ENCODE measurements around the gene GLS.
A peak's percentile ranks its signal among the peaks of the same experiment; 100 is the strongest.

Gene GLS

GRCh38 chr2:190996338-190996946 lies 115.8 kb downstream of the GLS start:
- H3K4me3 ChIP-seq (replicated peaks; ENCODE audit: insufficient read depth, low read length), result no peak overlapping the region
- no peaks in the 10 kb centered on the region for H3K27me3 ChIP-seq (ENCODE audit: insufficient read depth, poor library complexity, severe bottlenecking)
- peak in 1 of 2 experiments; percentile 26 for DNase-seq (ENCODE audit: low read depth in 1 of 2, low spot score in 1 of 2)
- no peak overlapping the region for H3K27ac ChIP-seq (replicated peaks)
- TF ChIP-seq, protein P1, sequence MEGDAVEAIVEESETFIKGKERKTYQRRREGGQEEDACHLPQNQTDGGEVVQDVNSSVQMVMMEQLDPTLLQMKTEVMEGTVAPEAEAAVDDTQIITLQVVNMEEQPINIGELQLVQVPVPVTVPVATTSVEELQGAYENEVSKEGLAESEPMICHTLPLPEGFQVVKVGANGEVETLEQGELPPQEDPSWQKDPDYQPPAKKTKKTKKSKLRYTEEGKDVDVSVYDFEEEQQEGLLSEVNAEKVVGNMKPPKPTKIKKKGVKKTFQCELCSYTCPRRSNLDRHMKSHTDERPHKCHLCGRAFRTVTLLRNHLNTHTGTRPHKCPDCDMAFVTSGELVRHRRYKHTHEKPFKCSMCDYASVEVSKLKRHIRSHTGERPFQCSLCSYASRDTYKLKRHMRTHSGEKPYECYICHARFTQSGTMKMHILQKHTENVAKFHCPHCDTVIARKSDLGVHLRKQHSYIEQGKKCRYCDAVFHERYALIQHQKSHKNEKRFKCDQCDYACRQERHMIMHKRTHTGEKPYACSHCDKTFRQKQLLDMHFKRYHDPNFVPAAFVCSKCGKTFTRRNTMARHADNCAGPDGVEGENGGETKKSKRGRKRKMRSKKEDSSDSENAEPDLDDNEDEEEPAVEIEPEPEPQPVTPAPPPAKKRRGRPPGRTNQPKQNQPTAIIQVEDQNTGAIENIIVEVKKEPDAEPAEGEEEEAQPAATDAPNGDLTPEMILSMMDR (IDR thresholded peaks at IDR 0.05; ENCODE audit: insufficient read depth, low read length), result peak; percentile 32
- no peak for TF ChIP-seq SPI1 (IDR thresholded peaks at IDR 0.05; ENCODE audit: borderline replicate concordance, low read depth)
- TF ChIP-seq, protein P2, sequence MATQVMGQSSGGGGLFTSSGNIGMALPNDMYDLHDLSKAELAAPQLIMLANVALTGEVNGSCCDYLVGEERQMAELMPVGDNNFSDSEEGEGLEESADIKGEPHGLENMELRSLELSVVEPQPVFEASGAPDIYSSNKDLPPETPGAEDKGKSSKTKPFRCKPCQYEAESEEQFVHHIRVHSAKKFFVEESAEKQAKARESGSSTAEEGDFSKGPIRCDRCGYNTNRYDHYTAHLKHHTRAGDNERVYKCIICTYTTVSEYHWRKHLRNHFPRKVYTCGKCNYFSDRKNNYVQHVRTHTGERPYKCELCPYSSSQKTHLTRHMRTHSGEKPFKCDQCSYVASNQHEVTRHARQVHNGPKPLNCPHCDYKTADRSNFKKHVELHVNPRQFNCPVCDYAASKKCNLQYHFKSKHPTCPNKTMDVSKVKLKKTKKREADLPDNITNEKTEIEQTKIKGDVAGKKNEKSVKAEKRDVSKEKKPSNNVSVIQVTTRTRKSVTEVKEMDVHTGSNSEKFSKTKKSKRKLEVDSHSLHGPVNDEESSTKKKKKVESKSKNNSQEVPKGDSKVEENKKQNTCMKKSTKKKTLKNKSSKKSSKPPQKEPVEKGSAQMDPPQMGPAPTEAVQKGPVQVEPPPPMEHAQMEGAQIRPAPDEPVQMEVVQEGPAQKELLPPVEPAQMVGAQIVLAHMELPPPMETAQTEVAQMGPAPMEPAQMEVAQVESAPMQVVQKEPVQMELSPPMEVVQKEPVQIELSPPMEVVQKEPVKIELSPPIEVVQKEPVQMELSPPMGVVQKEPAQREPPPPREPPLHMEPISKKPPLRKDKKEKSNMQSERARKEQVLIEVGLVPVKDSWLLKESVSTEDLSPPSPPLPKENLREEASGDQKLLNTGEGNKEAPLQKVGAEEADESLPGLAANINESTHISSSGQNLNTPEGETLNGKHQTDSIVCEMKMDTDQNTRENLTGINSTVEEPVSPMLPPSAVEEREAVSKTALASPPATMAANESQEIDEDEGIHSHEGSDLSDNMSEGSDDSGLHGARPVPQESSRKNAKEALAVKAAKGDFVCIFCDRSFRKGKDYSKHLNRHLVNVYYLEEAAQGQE (IDR thresholded peaks at IDR 0.05; ENCODE audit: insufficient replicate concordance, low read depth), result no peak
- TF ChIP-seq POLR2AphosphoS5 (IDR thresholded peaks at IDR 0.05; ENCODE audit: low read depth), result no peak
- no peak for TF ChIP-seq GABPA (IDR thresholded peaks at IDR 0.05; ENCODE audit: low read depth)

GRCh38 chr2:190996947-190997346 lies 116.3 kb downstream of the GLS start:
- peak in 1 of 2 experiments; percentile 61 for DNase-seq (ENCODE audit: low read depth in 1 of 2, low spot score in 1 of 2)
- TF ChIP-seq, protein P2 (IDR thresholded peaks at IDR 0.05; ENCODE audit: insufficient replicate concordance, low read depth), result no peak
- peak; percentile 95 for TF ChIP-seq SPI1 (IDR thresholded peaks at IDR 0.05; ENCODE audit: borderline replicate concordance, low read depth)
- H3K27ac ChIP-seq (replicated peaks), result no peak overlapping the region
- no peak overlapping the region for H3K4me3 ChIP-seq (replicated peaks; ENCODE audit: insufficient read depth, low read length)
- H3K27me3 ChIP-seq (ENCODE audit: insufficient read depth, poor library complexity, severe bottlenecking), result no peaks in the 10 kb centered on the region

GRCh38 chr2:190997526-190998113 lies 117.0 kb downstream of the GLS start:
- Histone ChIP-seq H3K27me3 (ENCODE audit: insufficient read depth, poor library complexity, severe bottlenecking) (no peaks in the 10 kb centered on the region), H3K27ac (replicated peaks) (no peak overlapping the region), H3K4me3 (replicated peaks; ENCODE audit: insufficient read depth, low read length) (no peak overlapping the region)
- no peak for DNase-seq (ENCODE audit: low read depth in 1 of 2, low spot score in 1 of 2)
- TF ChIP-seq POLR2AphosphoS5 (IDR thresholded peaks at IDR 0.05; ENCODE audit: low read depth) (no peak), SPI1 (IDR thresholded peaks at IDR 0.05; ENCODE audit: borderline replicate concordance, low read depth) (no peak), GABPA (IDR thresholded peaks at IDR 0.05; ENCODE audit: low read depth) (no peak)
- TF ChIP-seq, protein P2 (IDR thresholded peaks at IDR 0.05; ENCODE audit: insufficient replicate concordance, low read depth), result no peak
- TF ChIP-seq, protein P1 (IDR thresholded peaks at IDR 0.05; ENCODE audit: insufficient read depth, low read length), result no peak
